ENCODE measurements around the gene NFYC.

Gene NFYC

GRCh38 chr1:40794974-40795715, 103.6 kb downstream of the NFYC start:
- DNase-seq (ENCODE audit: low read depth in 4 of 4, low spot score in 1 of 4): no peak

- DNase-seq (ENCODE audit: low read depth in 4 of 4, low spot score in 1 of 4): no peak
Measured at GRCh38 chr1:40795811-40796586, 104.5 kb downstream of the NFYC start.

- no peak for DNase-seq (ENCODE audit: low read depth in 4 of 4, low spot score in 1 of 4)
Measured at GRCh38 chr1:40796939-40797667, 105.6 kb downstream of the NFYC start.

- DNase-seq (ENCODE audit: low read depth in 4 of 4, low spot score in 1 of 4): no peak
Measured at GRCh38 chr1:40797668-40798010, 106.1 kb downstream of the NFYC start.

GRCh38 chr1:40798366-40799281, 107.1 kb downstream of the NFYC start:
- DNase-seq (ENCODE audit: low read depth in 4 of 4, low spot score in 1 of 4): no peak

GRCh38 chr1:40799351-40799867, 107.9 kb downstream of the NFYC start:
- no peak for DNase-seq (ENCODE audit: low read depth in 4 of 4, low spot score in 1 of 4)

GRCh38 chr1:40801742-40802077, 110.2 kb downstream of the NFYC start:
- no peak for DNase-seq (ENCODE audit: low read depth in 4 of 4, low spot score in 1 of 4)

- peak; percentile 60 to 77 (median 64) for DNase-seq (ENCODE audit: low read depth in 4 of 4, low spot score in 1 of 4)
Measured at GRCh38 chr1:40802078-40802741, 110.7 kb downstream of the NFYC start.

GRCh38 chr1:40802742-40803113, 111.2 kb downstream of the NFYC start:
- DNase-seq (ENCODE audit: low read depth in 4 of 4, low spot score in 1 of 4): no peak

- no peak for DNase-seq (ENCODE audit: low read depth in 4 of 4, low spot score in 1 of 4)
Measured at GRCh38 chr1:40803447-40803846, 111.9 kb downstream of the NFYC start.

GRCh38 chr1:40803902-40804301, 112.4 kb downstream of the NFYC start:
- DNase-seq (ENCODE audit: low read depth in 4 of 4, low spot score in 1 of 4): no peak

- no peak for DNase-seq (ENCODE audit: low read depth in 4 of 4, low spot score in 1 of 4)
Measured at GRCh38 chr1:40806240-40806639, 114.7 kb downstream of the NFYC start.

- no peak for DNase-seq (ENCODE audit: low read depth in 4 of 4, low spot score in 1 of 4)
Measured at GRCh38 chr1:40806731-40807695, 115.5 kb downstream of the NFYC start.

- DNase-seq (ENCODE audit: low read depth in 4 of 4, low spot score in 1 of 4): no peak
Measured at GRCh38 chr1:40808002-40808401, 116.5 kb downstream of the NFYC start.

- DNase-seq (ENCODE audit: low read depth in 4 of 4, low spot score in 1 of 4): no peak
Measured at GRCh38 chr1:40808444-40808843, 116.9 kb downstream of the NFYC start.

GRCh38 chr1:40808909-40809308, 117.4 kb downstream of the NFYC start:
- DNase-seq (ENCODE audit: low read depth in 4 of 4, low spot score in 1 of 4): no peak

- DNase-seq (ENCODE audit: low read depth in 4 of 4, low spot score in 1 of 4): no peak
Measured at GRCh38 chr1:40810927-40811326, 119.4 kb downstream of the NFYC start.

- DNase-seq (ENCODE audit: low read depth in 4 of 4, low spot score in 1 of 4): no peak
Measured at GRCh38 chr1:40815420-40815819, 123.9 kb downstream of the NFYC start.

GRCh38 chr1:40817791-40818263, 126.3 kb downstream of the NFYC start:
- DNase-seq (ENCODE audit: low read depth in 4 of 4, low spot score in 1 of 4): no peak

All from stimulated activated CD4-positive, alpha-beta T cell treated with anti-CD3 and anti-CD28 coated beads, Interleukin-1b, Interleukin-23, amount 100 ng/mL, for 24 hours (primary cell).